H9 (cell line): ENCODE results near the gene ARID3C. TPM values are rescaled to one million over a fixed set of nuclear protein-coding genes. Genes with fewer than 3 reads are reported as not detected.

Source experiments
- DNase-seq: peaks from one replicate; pipeline ENCODE4 v3.0.0-alpha.2; 2017
- H2AFZ ChIP-seq: one replicate; pipeline ENCODE4 v1.6.1; 2013; ENCODE audit warnings: mild to moderate bottlenecking, low read length, control low read depth, moderate library complexity
- H2AK5ac ChIP-seq: 2 replicates; pipeline ENCODE4 v1.6.1; 2013; ENCODE audit warnings: low read length, control low read depth, mixed read lengths; ENCODE audit not compliant: insufficient read length
- H2BK120ac ChIP-seq: one replicate; pipeline ENCODE4 v1.6.1; 2013; ENCODE audit warnings: low read depth, mild to moderate bottlenecking, low read length, control low read depth, inconsistent platforms; ENCODE audit not compliant: poor library complexity, severe bottlenecking
- H2BK12ac ChIP-seq: 2 replicates; pipeline ENCODE4 v1.6.1; 2013; ENCODE audit warnings: low read length, control low read depth, mixed read lengths, low read depth; ENCODE audit not compliant: insufficient read length
- H2BK15ac ChIP-seq: 2 replicates; pipeline ENCODE4 v1.6.1; 2013; ENCODE audit warnings: low read depth, low read length, control low read depth
- H2BK20ac ChIP-seq: one replicate; pipeline ENCODE4 v1.6.1; 2013; ENCODE audit warnings: low read depth, mild to moderate bottlenecking, low read length, control low read depth, inconsistent platforms; ENCODE audit not compliant: poor library complexity, severe bottlenecking
- H2BK5ac ChIP-seq: 2 replicates; pipeline ENCODE4 v1.6.1; 2013; ENCODE audit warnings: low read length, control low read depth, mixed read lengths; ENCODE audit not compliant: insufficient read length
- H3K14ac ChIP-seq: 2 replicates; pipeline ENCODE4 v1.6.1; 2013; ENCODE audit warnings: low read length, control low read depth; ENCODE audit not compliant: insufficient read depth
- H3K18ac ChIP-seq: 2 replicates; pipeline ENCODE4 v1.6.1; 2013; ENCODE audit warnings: low read depth, mild to moderate bottlenecking, mixed read lengths, low read length, control low read depth; ENCODE audit not compliant: insufficient read length
- H3K23ac ChIP-seq: 2 replicates; pipeline ENCODE4 v1.6.1; 2013; ENCODE audit warnings: low read length, control low read depth, mixed read lengths, low read depth; ENCODE audit not compliant: insufficient read length
- H3K23me2 ChIP-seq: 2 replicates; pipeline ENCODE4 v1.6.1; 2013; ENCODE audit warnings: low read depth, mild to moderate bottlenecking, mixed read lengths, low read length, control low read depth; ENCODE audit not compliant: insufficient read length, poor library complexity, severe bottlenecking
- H3K27ac ChIP-seq: 2 replicates; pipeline ENCODE4 v1.5.1; 2013; ENCODE audit warnings: low read length, control low read depth, mixed read lengths, low read depth; ENCODE audit not compliant: insufficient read length
- H3K27me3 ChIP-seq: 2 replicates; pipeline ENCODE4 v1.6.1; 2013; ENCODE audit warnings: low read length, control low read depth, inconsistent platforms; ENCODE audit not compliant: insufficient read depth
- H3K4ac ChIP-seq: 2 replicates; pipeline ENCODE4 v1.6.1; 2013; ENCODE audit warnings: low read depth, mild to moderate bottlenecking, control low read depth, inconsistent platforms, low read length, moderate library complexity
- H3K4me1 ChIP-seq: 2 replicates; pipeline ENCODE4 v1.6.1; 2013; ENCODE audit warnings: low read length, control low read depth, inconsistent platforms; ENCODE audit not compliant: insufficient read depth
- H3K4me2 ChIP-seq: 2 replicates; pipeline ENCODE4 v1.6.1; 2013; ENCODE audit warnings: low read length, control low read depth, mixed read lengths; ENCODE audit not compliant: insufficient read length, insufficient read depth
- H3K56ac ChIP-seq: 2 replicates; pipeline ENCODE4 v1.6.1; 2013; ENCODE audit warnings: low read depth, mild to moderate bottlenecking, mixed read lengths, low read length, control low read depth; ENCODE audit not compliant: insufficient read length
- H3K79me1 ChIP-seq: 2 replicates; pipeline ENCODE4 v1.6.1; 2013; ENCODE audit warnings: low read depth, mild to moderate bottlenecking, moderate library complexity, low read length, control low read depth, inconsistent platforms; ENCODE audit not compliant: insufficient read depth, poor library complexity, severe bottlenecking
- H3K79me2 ChIP-seq: 2 replicates; pipeline ENCODE4 v1.6.1; 2013; ENCODE audit warnings: low read length, control low read depth, inconsistent platforms; ENCODE audit not compliant: insufficient read depth
- H3K9ac ChIP-seq: 2 replicates; pipeline ENCODE4 v1.6.1; 2013; ENCODE audit warnings: low read length, control low read depth, mixed read lengths; ENCODE audit not compliant: insufficient read length; ENCODE audit errors: extremely low read depth
- H3K9me3 ChIP-seq: one replicate; pipeline ENCODE4 v1.6.1; 2013; ENCODE audit warnings: low read depth, low read length, inconsistent platforms; ENCODE audit not compliant: control insufficient read depth
- H3T11ph ChIP-seq: one replicate; pipeline ENCODE4 v1.6.1; 2013; ENCODE audit warnings: mild to moderate bottlenecking, low read length, control low read depth, inconsistent platforms
- H4K20me1 ChIP-seq: one replicate; pipeline ENCODE4 v1.6.1; 2013; ENCODE audit not compliant: control insufficient read depth, insufficient read length, insufficient read depth
- H4K5ac ChIP-seq: 2 replicates; pipeline ENCODE4 v1.6.1; 2013; ENCODE audit warnings: low read depth, mild to moderate bottlenecking, mixed read lengths, low read length, control low read depth; ENCODE audit not compliant: insufficient read length
- H4K8ac ChIP-seq: replicated peaks from 2 replicates; pipeline ENCODE4 v1.6.1; 2013; ENCODE audit warnings: low read length, control low read depth, mixed read lengths, low read depth; ENCODE audit not compliant: insufficient read length
- H4K91ac ChIP-seq: 2 replicates; pipeline ENCODE4 v1.6.1; 2013; ENCODE audit warnings: low read depth, mild to moderate bottlenecking, moderate library complexity, mixed read lengths, low read length, control low read depth; ENCODE audit not compliant: insufficient read length
- H3K27ac Mint-ChIP-seq, 3 experiments: 2 replicates in 2 of 3; 3 replicates in 1 of 3; pipeline ENCODE4 v1.8.0; 2020 to 2021; ENCODE audit warnings: mixed read lengths in 3 of 3, mild to moderate bottlenecking in 1 of 3, moderate library complexity in 1 of 3
- H3K27me3 Mint-ChIP-seq: 2 replicates; pipeline ENCODE4 v1.8.0; 2021; ENCODE audit warnings: low read depth, mild to moderate bottlenecking, moderate library complexity, mixed read lengths
- H3K36me3 Mint-ChIP-seq, 3 experiments: 2 replicates in 2 of 3; 3 replicates in 1 of 3; pipeline ENCODE4 v1.8.0; 2020 to 2021; ENCODE audit warnings: low read depth in 3 of 3, mixed read lengths in 3 of 3; ENCODE audit not compliant: insufficient read depth in 1 of 3
- H3K4me1 Mint-ChIP-seq, 2 experiments: 2 replicates each; pipeline ENCODE4 v1.8.0; 2020; ENCODE audit warnings: mixed read lengths in 2 of 2
- H3K4me3 Mint-ChIP-seq, 2 experiments: 2 replicates in 1 of 2; 3 replicates in 1 of 2; pipeline ENCODE4 v1.8.0; 2020 to 2021; ENCODE audit warnings: mild to moderate bottlenecking in 2 of 2, mixed read lengths in 2 of 2, moderate library complexity in 1 of 2
- H3K9me3 Mint-ChIP-seq, 2 experiments: 2 replicates in 1 of 2; 3 replicates in 1 of 2; pipeline ENCODE4 v1.8.0; 2020; ENCODE audit warnings: mild to moderate bottlenecking in 2 of 2, mixed read lengths in 2 of 2, moderate library complexity in 1 of 2
- CTCF ChIP-seq: fragments of 200-600 bp; sonication (generic); conservative IDR thresholded peaks from 3 replicates; pipeline ENCODE4 v1.8.0; 2021; ENCODE audit warnings: antibody characterized with exemption, mild to moderate bottlenecking
- WGBS: extraction: QIAGEN DNeasy Blood & Tissue Kit; methylation state at CpG from one replicate; pipeline ENCODE4 v1.1.7; 2013; ENCODE audit warnings: missing lambda C conversion rate, low lambda C conversion rate, mixed read lengths; ENCODE audit not compliant: insufficient read length; ENCODE audit errors: extremely low coverage; 5-methylcytosine and 5-hydroxymethylcytosine counted together
- total RNA-seq: library from RNA; stranded (reverse); gene quantifications from 2 replicates; pipeline ENCODE4 v1.2.1, GENCODE V29; 2021

Gene ARID3C
- total RNA-seq, 1 experiment from 2014 or later, result not detected

GRCh38 chr9:34627716-34628655 is 880 bp downstream of the ARID3C start:
- no peak overlapping the region for H3K9ac ChIP-seq

More at GRCh38 chr9:34627716-34628655, 880 bp downstream of the ARID3C start:
- Histone ChIP-seq H2BK120ac (no peak overlapping the region), H3K56ac (no peak overlapping the region), H4K5ac (no peak overlapping the region), H2AK5ac (no peak overlapping the region), H2BK5ac (no peak overlapping the region), H4K20me1 (no peaks in the 10 kb centered on the region), H4K8ac (no peak overlapping the region), H2BK20ac (no peak overlapping the region), H3K4me2 (peak overlapping the region; percentile 58), H3K79me2 (no peaks in the 10 kb centered on the region), H2BK12ac (no peak overlapping the region), H3K23me2 (peaks cover 13% of the 10 kb centered on the region), H2AFZ (no peak overlapping the region), H3K27me3 (peaks cover 56% of the 10 kb centered on the region), H4K91ac (no peak overlapping the region), H3K23ac (no peak overlapping the region), H3K79me1 (no peaks in the 10 kb centered on the region), H3K9me3 (no peaks in the 10 kb centered on the region), H3K4ac (no peak overlapping the region), H2BK15ac (no peak overlapping the region), H3T11ph (no peak overlapping the region), H3K18ac (no peak overlapping the region), H3K14ac (no peak overlapping the region), H3K27ac (no peak overlapping the region), H3K4me1 (no peaks in the 10 kb centered on the region)
- H3K27ac Mint-ChIP-seq, result no peak overlapping the region
- no peak for TF ChIP-seq CTCF
- no peak for DNase-seq
- H3K4me3 Mint-ChIP-seq, result peak overlapping the region; percentile 55 to 80
- H3K27me3 Mint-ChIP-seq, result peaks cover 87% of the 10 kb centered on the region
- peaks cover 0 to 6% of the 10 kb centered on the region in 2 experiments; a peak in 3 of 5 replicates for H3K9me3 Mint-ChIP-seq
- H3K36me3 Mint-ChIP-seq, result no peaks in the 10 kb centered on the region; a peak in 2 of 7 replicates
- peaks cover 17 to 36% of the 10 kb centered on the region in 2 experiments for H3K4me1 Mint-ChIP-seq
- WGBS, result no CpG with 5 or more reads among the region's 20 CpGs
